Measurements from ENCODE around the gene EBNA1BP2.
"Not testable (repeated sequence)": the region's sequence is repeated elsewhere in the genome, so short reads cannot be mapped to it uniquely, and the experiment has no call there.

EBNA1BP2 gene

DNA sequence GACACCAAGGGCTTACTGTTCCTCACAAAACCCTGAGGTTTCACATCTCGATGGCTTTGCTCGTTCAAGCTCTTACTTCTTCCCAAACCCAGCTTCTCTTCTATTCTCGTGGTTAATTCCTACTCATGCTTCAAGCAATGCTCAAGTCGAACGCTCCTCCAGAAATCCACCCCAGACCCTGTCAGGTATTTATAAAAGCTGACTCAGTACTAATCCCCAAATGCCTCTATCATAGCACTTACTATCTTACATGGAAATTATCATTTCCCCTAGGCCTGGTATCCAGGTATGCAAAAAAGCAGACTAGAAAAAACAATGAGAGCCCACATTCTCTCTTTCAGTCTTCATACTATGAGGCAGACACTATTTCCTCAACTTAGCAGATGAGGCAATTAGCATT lies 6.3 kb downstream of the EBNA1BP2 start:
- no peak overlapping the region for H3K4me2 ChIP-seq (ENCODE audit: low read length)
- H3K4me3 ChIP-seq (ENCODE audit: low read length) = no peak overlapping the region
- H3K9ac ChIP-seq (ENCODE audit: low read depth, low read length) = no peak overlapping the region
- peaks cover 71% of the 10 kb centered on the region for H3K36me3 ChIP-seq (ENCODE audit: insufficient read depth, low read length)
- H3K9me3 ChIP-seq (replicated peaks; ENCODE audit: low read length) = no peaks in the 10 kb centered on the region
- H3K27me3 ChIP-seq (ENCODE audit: control insufficient read depth, insufficient read depth, low read length) = no peaks in the 10 kb centered on the region
- H3K4me1 ChIP-seq (ENCODE audit: control insufficient read depth, insufficient read depth, low read length) = peaks cover 6% of the 10 kb centered on the region

DNA sequence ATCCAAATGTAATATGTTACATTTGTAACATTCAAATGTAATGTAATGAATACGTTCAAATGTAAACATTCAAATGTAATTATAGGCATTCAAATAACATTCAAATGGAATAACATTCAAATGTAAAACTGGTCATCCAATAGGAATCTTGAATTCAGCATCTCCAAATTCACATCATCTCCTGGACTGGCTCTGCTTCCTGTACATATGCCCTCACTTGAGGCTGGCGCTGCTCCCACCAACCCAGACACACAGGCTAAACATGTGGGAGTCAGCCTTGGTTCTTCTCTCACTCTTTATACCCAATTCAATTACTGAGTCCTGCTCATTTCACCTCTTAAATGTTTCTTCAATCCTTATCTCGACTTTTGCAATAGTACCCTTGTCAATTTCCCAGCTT lies 6.9 kb downstream of the EBNA1BP2 start:
- no peaks in the 10 kb centered on the region for H3K27me3 ChIP-seq (ENCODE audit: control insufficient read depth, insufficient read depth, low read length)
- no peak overlapping the region for H3K9ac ChIP-seq (ENCODE audit: low read depth, low read length)
- no peak overlapping the region for H3K4me3 ChIP-seq (ENCODE audit: low read length)
- peaks cover 71% of the 10 kb centered on the region for H3K36me3 ChIP-seq (ENCODE audit: insufficient read depth, low read length)
- no peak overlapping the region for H3K4me2 ChIP-seq (ENCODE audit: low read length)
- no peaks in the 10 kb centered on the region for H3K4me1 ChIP-seq (ENCODE audit: control insufficient read depth, insufficient read depth, low read length)
- H3K9me3 ChIP-seq (replicated peaks; ENCODE audit: low read length) = no peaks in the 10 kb centered on the region

DNA sequence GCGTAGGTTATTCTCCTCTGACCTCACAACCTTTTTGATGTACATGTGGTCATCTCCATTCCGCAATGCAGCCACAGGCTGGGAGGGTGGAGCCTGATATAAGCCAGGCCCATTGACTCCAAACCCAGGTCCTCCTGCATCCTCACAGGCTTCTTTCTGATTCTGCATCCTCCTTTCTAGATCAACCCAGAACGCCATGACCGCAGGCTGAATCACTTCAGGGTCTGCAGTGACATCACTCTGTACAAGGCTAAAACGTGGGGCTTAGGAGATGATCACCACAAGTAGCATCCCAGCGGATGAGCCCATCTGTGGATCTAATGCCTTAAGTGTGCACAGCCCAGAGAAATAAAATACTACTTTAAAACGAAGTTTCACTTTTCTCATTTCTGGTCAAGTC lies 16.1 kb downstream of the EBNA1BP2 start:
- no peak overlapping the region for H3K4me2 ChIP-seq (ENCODE audit: low read length)
- no peaks in the 10 kb centered on the region for H3K36me3 ChIP-seq (ENCODE audit: insufficient read depth, low read length)
- H3K4me3 ChIP-seq (ENCODE audit: low read length) = no peak overlapping the region
- H3K9me3 ChIP-seq (replicated peaks; ENCODE audit: low read length) = no peaks in the 10 kb centered on the region
- peaks cover 20% of the 10 kb centered on the region for H3K27me3 ChIP-seq (ENCODE audit: control insufficient read depth, insufficient read depth, low read length)
- H3K4me1 ChIP-seq (ENCODE audit: control insufficient read depth, insufficient read depth, low read length) = no peaks in the 10 kb centered on the region
- H3K9ac ChIP-seq (ENCODE audit: low read depth, low read length) = no peak overlapping the region

DNA sequence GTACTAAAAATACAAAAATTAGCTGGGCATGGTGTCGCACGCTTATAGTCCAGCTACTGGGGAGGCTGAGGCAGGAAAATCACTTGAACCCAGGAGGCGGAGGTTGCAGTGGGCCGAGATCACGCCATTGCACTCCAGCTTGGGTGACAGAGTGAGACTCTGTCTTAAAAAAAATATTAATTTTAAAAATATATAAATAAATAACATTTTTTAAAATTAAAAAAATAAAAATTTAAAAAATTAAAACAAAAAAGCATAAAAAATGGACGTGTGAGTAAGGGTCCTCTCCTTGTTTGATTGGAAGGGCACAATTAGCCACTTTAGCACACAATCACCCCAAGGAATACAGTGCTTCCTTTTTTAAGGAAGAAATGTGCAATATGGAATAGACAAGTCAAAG lies 18.6 kb downstream of the EBNA1BP2 start:
- H3K27me3 ChIP-seq (ENCODE audit: control insufficient read depth, insufficient read depth, low read length) = peaks cover 33% of the 10 kb centered on the region

DNA sequence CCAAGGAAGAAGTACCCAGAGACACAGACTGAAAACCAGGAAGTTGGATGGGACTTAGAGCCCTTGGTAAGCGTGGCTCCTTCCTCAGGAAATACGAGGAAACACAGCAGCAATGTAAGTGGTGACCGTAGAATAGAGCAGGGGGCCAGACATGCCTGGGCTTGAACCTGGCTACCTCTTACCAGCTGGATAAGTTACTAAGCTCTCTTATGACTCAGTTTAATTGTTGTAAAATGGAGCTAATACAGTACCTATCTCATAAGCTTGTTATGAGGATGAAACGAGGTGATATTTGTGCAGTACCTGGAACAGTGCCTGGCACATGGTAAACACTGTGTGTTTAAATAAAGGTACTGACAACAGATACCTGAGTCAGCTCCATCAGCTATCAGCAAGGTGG lies 19.2 kb downstream of the EBNA1BP2 start:
- no peak overlapping the region for H3K9ac ChIP-seq (ENCODE audit: low read depth, low read length)
- no peak overlapping the region for H3K4me3 ChIP-seq (ENCODE audit: low read length)
- no peaks in the 10 kb centered on the region for H3K36me3 ChIP-seq (ENCODE audit: insufficient read depth, low read length)
- peaks cover 34% of the 10 kb centered on the region for H3K27me3 ChIP-seq (ENCODE audit: control insufficient read depth, insufficient read depth, low read length)
- H3K9me3 ChIP-seq (replicated peaks; ENCODE audit: low read length) = no peaks in the 10 kb centered on the region
- H3K4me1 ChIP-seq (ENCODE audit: control insufficient read depth, insufficient read depth, low read length) = peaks cover under 1% of the 10 kb centered on the region
- H3K4me2 ChIP-seq (ENCODE audit: low read length) = no peak overlapping the region

More for the DNA sequence above, 18.6 kb downstream of the EBNA1BP2 start:
- no peak overlapping the region for H3K4me2 ChIP-seq (ENCODE audit: low read length)
- no peak overlapping the region for H3K4me3 ChIP-seq (ENCODE audit: low read length)
- no peak overlapping the region for H3K9ac ChIP-seq (ENCODE audit: low read depth, low read length)
- H3K4me1 ChIP-seq (ENCODE audit: control insufficient read depth, insufficient read depth, low read length) = no peaks in the 10 kb centered on the region
- H3K9me3 ChIP-seq (replicated peaks; ENCODE audit: low read length) = no peaks in the 10 kb centered on the region
- no peaks in the 10 kb centered on the region for H3K36me3 ChIP-seq (ENCODE audit: insufficient read depth, low read length)

DNA sequence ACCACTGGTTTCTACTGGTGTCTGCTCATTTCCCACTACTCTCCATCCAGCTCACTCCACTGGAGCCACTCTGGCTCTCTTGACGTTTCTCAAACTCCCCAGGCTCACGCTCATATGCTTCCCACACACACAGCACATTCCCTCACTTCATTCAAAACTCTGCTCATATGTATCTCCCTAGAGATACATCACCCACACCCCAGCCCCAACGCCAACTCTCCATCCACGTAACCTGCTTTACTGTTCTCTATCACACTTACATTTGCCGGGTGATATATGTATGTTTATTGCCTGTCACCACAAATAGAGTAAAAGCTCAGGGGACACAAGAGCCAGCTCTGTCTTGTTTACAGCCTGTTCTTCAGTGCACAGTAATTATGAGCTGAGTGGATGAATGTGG lies 22.2 kb downstream of the EBNA1BP2 start:
- Histone ChIP-seq H3K27me3 (ENCODE audit: control insufficient read depth, insufficient read depth, low read length) (peaks cover 54% of the 10 kb centered on the region), H3K4me2 (ENCODE audit: low read length) (no peak overlapping the region), H3K36me3 (ENCODE audit: insufficient read depth, low read length) (no peaks in the 10 kb centered on the region), H3K4me3 (ENCODE audit: low read length) (no peak overlapping the region), H3K9ac (ENCODE audit: low read depth, low read length) (no peak overlapping the region), H3K9me3 (replicated peaks; ENCODE audit: low read length) (no peaks in the 10 kb centered on the region), H3K4me1 (ENCODE audit: control insufficient read depth, insufficient read depth, low read length) (peaks cover 3% of the 10 kb centered on the region)

DNA sequence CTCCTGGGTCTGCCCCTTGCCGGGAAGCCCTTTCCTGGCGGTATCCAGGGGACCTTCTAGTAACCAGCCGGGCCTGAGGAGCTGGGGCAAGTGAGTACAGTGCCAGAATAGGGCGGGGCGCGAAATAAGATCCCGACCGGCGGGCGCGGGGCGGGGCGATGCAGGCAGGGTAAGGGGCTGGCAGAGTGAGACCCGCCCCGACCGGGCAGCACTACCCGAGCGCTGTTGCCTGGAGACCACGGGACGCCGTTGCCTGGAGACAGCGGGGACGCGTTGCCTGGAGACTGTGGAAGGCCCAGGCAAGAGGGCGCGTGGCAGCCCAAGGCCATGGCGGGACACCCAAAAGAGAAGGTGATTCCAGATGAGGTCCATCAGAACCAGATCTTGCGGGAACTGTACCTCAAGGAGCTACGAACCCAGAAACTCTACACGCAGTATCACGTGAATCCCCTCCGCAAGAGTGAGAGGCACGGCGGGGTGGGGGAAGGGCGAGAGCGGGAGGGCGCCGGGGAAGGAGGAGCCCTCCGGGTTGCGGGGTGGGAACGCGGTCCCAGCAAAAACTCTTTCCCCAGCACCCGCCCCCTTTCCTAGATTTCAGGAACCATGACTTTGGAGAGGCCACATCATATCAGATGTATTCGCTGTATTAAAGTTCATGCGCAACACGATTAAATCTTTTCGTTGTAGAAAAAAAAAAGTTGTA lies 24.3 kb downstream of the EBNA1BP2 start:
- H3K4me1 ChIP-seq (ENCODE audit: control insufficient read depth, insufficient read depth, low read length) = peaks cover 3% of the 10 kb centered on the region
- no peaks in the 10 kb centered on the region for H3K9me3 ChIP-seq (replicated peaks; ENCODE audit: low read length)
- H3K4me2 ChIP-seq (ENCODE audit: low read length) = peak overlapping the region; percentile 90
- no peaks in the 10 kb centered on the region for H3K36me3 ChIP-seq (ENCODE audit: insufficient read depth, low read length)
- H3K27me3 ChIP-seq (ENCODE audit: control insufficient read depth, insufficient read depth, low read length) = peaks cover 56% of the 10 kb centered on the region
- H3K4me3 ChIP-seq (ENCODE audit: low read length) = peak overlapping the region; percentile 65
- H3K9ac ChIP-seq (ENCODE audit: low read depth, low read length) = peak overlapping the region; percentile 9

DNA sequence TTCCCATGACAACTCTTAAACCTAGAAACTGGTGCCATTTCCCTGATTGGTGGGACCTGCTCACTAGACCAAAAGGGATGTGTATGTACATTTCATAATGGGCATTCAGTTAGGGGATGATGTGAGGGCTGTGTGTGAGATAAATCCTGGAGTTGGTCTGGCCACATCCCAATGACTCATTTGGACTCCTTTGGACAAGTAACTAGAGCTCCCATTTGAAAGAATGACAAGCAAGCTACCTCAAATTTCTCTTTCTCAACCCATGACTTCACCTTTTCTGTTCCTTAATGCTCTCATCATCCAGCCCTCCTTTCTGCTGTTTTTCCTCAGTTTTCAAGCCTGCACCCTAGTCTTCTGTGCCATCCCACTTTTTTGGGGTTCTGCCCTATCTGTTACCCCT lies 27.9 kb downstream of the EBNA1BP2 start:
- Histone ChIP-seq H3K4me3 (ENCODE audit: low read length) (no peak overlapping the region), H3K27me3 (ENCODE audit: control insufficient read depth, insufficient read depth, low read length) (peaks cover 45% of the 10 kb centered on the region), H3K9ac (ENCODE audit: low read depth, low read length) (no peak overlapping the region), H3K4me2 (ENCODE audit: low read length) (no peak overlapping the region), H3K9me3 (replicated peaks; ENCODE audit: low read length) (no peaks in the 10 kb centered on the region), H3K4me1 (ENCODE audit: control insufficient read depth, insufficient read depth, low read length) (peaks cover 3% of the 10 kb centered on the region), H3K36me3 (ENCODE audit: insufficient read depth, low read length) (no peaks in the 10 kb centered on the region)

DNA sequence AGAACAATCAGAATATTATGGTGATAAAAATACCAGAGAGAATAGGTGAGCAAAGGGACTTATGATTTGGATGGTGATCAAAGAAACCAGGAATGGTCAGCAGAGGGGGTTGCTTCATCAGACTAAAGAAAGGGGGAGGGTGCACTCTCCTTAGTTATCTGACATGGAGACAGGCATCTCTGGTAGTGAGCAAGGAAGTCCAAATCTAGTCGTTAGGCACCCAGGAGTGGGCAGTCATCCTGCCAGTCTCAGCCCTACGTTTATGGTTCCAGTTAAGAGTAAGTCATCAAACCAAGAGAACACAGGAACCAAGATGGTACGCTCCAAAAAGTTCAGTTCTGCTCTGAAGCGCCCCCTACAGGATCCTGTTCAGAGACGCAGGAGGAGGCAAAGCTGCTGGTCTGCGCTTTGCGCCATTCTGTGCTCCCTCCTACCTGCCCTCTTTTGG lies 28.6 kb downstream of the EBNA1BP2 start:
- peaks cover 38% of the 10 kb centered on the region for H3K27me3 ChIP-seq (ENCODE audit: control insufficient read depth, insufficient read depth, low read length)
- H3K4me1 ChIP-seq (ENCODE audit: control insufficient read depth, insufficient read depth, low read length) = peaks cover 3% of the 10 kb centered on the region
- H3K4me3 ChIP-seq (ENCODE audit: low read length) = no peak overlapping the region
- no peak overlapping the region for H3K4me2 ChIP-seq (ENCODE audit: low read length)
- no peaks in the 10 kb centered on the region for H3K9me3 ChIP-seq (replicated peaks; ENCODE audit: low read length)
- no peak overlapping the region for H3K9ac ChIP-seq (ENCODE audit: low read depth, low read length)
- H3K36me3 ChIP-seq (ENCODE audit: insufficient read depth, low read length) = no peaks in the 10 kb centered on the region

DNA sequence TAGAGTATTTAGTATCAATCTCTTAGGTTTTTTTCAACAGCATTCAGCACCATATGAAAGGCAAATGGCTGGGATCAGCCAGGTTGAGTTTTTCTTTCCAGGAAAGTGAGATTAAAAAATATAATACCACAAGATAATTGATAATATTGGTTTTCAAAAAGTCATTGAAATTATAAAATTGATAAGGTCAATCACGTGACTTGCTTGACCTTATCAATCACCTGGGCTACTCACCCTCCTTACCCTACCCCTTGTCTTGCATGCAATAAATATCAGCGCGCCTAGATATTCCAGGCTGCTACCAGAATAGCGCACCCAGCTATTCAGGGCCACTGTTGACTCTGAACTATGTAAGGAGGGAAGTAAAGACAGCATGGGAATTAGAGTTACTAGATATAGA lies 31.5 kb downstream of the EBNA1BP2 start:
- H3K4me2 ChIP-seq (ENCODE audit: low read length) = no peak overlapping the region
- H3K9ac ChIP-seq (ENCODE audit: low read depth, low read length) = no peak overlapping the region
- H3K4me1 ChIP-seq (ENCODE audit: control insufficient read depth, insufficient read depth, low read length) = no peaks in the 10 kb centered on the region
- H3K9me3 ChIP-seq (replicated peaks; ENCODE audit: low read length) = no peaks in the 10 kb centered on the region
- peaks cover 30% of the 10 kb centered on the region for H3K27me3 ChIP-seq (ENCODE audit: control insufficient read depth, insufficient read depth, low read length)
- H3K4me3 ChIP-seq (ENCODE audit: low read length) = no peak overlapping the region
- no peaks in the 10 kb centered on the region for H3K36me3 ChIP-seq (ENCODE audit: insufficient read depth, low read length)

DNA sequence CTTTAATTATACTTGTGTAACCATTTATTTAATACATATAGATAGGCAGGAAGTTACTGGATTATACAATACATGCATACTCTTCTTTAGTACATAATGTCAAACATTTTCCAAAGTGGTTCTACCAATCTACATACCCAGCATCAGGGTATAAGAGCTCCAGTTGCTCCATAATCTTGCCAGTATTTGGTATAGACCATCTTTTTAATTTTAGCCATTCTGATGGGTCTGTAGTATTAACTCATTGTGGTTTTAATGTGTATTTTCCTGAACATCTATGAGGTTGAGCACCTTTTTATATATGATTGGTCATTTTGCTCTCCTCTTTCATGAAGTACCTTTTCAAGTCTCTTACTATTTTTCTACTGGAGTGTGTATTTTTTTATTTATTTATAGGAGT lies 32.1 kb downstream of the EBNA1BP2 start:
- Histone ChIP-seq H3K4me3 (ENCODE audit: low read length) (no peak overlapping the region), H3K36me3 (ENCODE audit: insufficient read depth, low read length) (no peaks in the 10 kb centered on the region), H3K4me2 (ENCODE audit: low read length) (no peak overlapping the region), H3K9me3 (replicated peaks; ENCODE audit: low read length) (no peaks in the 10 kb centered on the region), H3K27me3 (ENCODE audit: control insufficient read depth, insufficient read depth, low read length) (peaks cover 27% of the 10 kb centered on the region), H3K9ac (ENCODE audit: low read depth, low read length) (no peak overlapping the region), H3K4me1 (ENCODE audit: control insufficient read depth, insufficient read depth, low read length) (no peaks in the 10 kb centered on the region)

DNA sequence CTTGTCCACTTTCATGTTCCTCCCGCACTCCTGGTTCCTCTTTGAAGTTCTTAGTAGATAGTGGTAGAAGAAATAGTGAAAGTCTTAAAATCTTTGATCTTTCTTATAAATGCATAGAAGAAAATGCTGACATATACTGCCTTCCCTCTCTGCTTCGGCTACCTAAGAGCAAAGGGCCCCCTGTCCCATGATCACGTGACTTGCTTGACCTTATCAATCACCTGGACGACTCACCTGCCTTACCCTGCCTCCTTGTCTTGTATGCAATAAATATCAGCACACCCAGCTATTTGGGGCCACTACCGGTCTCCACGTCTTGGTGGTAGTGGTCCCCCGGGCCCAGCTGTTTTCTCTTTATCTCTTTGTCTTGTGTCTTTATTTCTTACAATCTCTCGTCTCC lies 32.8 kb downstream of the EBNA1BP2 start:
- not testable (repeated sequence) for H3K9ac ChIP-seq (ENCODE audit: low read depth, low read length); H3K4me3 ChIP-seq (ENCODE audit: low read length); H3K4me2 ChIP-seq (ENCODE audit: low read length); H3K36me3 ChIP-seq (ENCODE audit: insufficient read depth, low read length); H3K9me3 ChIP-seq (replicated peaks; ENCODE audit: low read length); H3K4me1 ChIP-seq (ENCODE audit: control insufficient read depth, insufficient read depth, low read length)
- H3K27me3 ChIP-seq (ENCODE audit: control insufficient read depth, insufficient read depth, low read length) = peaks cover 24% of the 10 kb centered on the region

Data from skeletal muscle satellite cell (primary cell).